ENCODE measurements around the gene OGG1. TPM values are rescaled to one million over a fixed set of nuclear protein-coding genes. Genes with fewer than 3 reads are reported as not detected.

OGG1 gene
- total RNA-seq, 1 donor, result 32.1 TPM

- no peak for DNase-seq (ENCODE audit: low read depth)
- TF ChIP-seq CTCF (IDR thresholded peaks at IDR 0.05; ENCODE audit: insufficient read depth, low read length), result no peak
- H3K4me3 ChIP-seq (ENCODE audit: low read depth, low read length), result no peak overlapping the region
Observed at GRCh38 chr3:9716801-9717555, 32.8 kb upstream of the OGG1 start.

GRCh38 chr3:9717563-9717962 lies 32.2 kb upstream of the OGG1 start:
- TF ChIP-seq CTCF (IDR thresholded peaks at IDR 0.05; ENCODE audit: insufficient read depth, low read length), result no peak
- no peak overlapping the region for H3K4me3 ChIP-seq (ENCODE audit: low read depth, low read length)
- DNase-seq (ENCODE audit: low read depth), result no peak

DNA sequence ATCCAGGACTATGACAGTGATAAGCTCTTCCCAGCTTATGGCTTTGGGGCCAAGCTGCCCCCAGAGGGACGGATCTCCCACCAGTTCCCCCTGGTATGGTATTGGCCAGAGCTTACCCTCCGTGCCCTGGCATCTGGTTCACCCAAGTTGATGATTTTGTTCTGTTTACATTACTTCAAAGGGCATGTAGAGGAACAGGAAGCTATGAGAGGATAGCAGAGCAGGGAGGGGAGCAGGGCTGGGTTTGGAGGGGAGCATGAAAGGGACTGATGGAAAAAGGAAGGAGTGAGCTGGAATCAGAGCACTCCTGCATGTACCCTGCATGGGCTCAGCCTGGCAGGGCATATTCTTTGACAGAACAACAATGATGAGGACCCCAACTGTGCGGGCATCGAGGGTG lies 31.6 kb upstream of the OGG1 start:
- no peak overlapping the region for H3K4me3 ChIP-seq (ENCODE audit: low read depth, low read length)
- no peak for TF ChIP-seq CTCF (IDR thresholded peaks at IDR 0.05; ENCODE audit: insufficient read depth, low read length)
- no peak for DNase-seq (ENCODE audit: low read depth)

DNA sequence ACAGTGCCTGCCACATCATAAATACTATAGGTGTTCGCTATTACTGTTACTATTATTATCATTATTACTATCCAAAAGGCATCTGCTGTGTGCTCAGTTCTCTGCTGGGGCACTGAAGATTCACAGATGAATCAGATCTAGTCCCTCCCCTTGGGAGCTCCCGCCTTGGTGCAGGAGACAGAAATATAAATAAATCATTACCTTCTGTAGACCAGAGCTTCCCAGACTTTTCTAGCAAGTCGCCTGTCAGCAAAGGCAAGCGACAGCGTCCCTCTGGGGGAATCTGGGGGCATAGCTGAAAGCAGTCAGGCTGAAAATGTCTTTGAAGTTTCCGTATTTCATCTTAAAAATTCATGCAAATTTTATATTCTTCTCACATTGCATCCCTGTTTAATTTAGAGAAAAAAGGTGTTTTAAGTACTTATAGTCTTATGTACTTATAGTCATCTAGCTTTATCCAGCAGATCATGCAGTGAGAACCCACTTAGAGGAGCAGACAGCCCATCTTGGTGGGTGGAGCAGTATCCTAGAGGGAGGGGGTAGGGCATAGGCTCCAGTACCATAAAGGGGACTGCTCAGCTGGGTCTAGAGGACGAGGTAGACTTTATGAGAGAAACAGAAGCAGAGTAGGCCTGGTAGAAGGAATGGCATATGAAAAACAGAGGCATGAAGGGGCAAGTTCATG lies 28.6 kb upstream of the OGG1 start:
- TF ChIP-seq CTCF (IDR thresholded peaks at IDR 0.05; ENCODE audit: insufficient read depth, low read length), result no peak
- no peak overlapping the region for H3K4me3 ChIP-seq (ENCODE audit: low read depth, low read length)
- DNase-seq (ENCODE audit: low read depth), result no peak

- H3K4me3 ChIP-seq (ENCODE audit: low read depth, low read length), result no peak overlapping the region
- no peak for DNase-seq (ENCODE audit: low read depth)
- no peak for TF ChIP-seq CTCF (IDR thresholded peaks at IDR 0.05; ENCODE audit: insufficient read depth, low read length)
Observed at GRCh38 chr3:9721700-9722060, 28.1 kb upstream of the OGG1 start.

- no peak for DNase-seq (ENCODE audit: low read depth)
- TF ChIP-seq CTCF (IDR thresholded peaks at IDR 0.05; ENCODE audit: insufficient read depth, low read length), result no peak
- no peak overlapping the region for H3K4me3 ChIP-seq (ENCODE audit: low read depth, low read length)
Observed at GRCh38 chr3:9725775-9726515, 23.8 kb upstream of the OGG1 start.

Measured in fibroblast of the aortic adventitia (primary cell).